Type B pancreatic cell (in vitro differentiated cells): ENCODE data around the gene RHPN2. TPM values are rescaled to one million over a fixed set of nuclear protein-coding genes. Genes with fewer than 3 reads are reported as not detected.
A peak's percentile ranks its signal among the peaks of the same experiment; 100 is the strongest.

Experiments
- DNase-seq: peaks from one replicate; pipeline ENCODE4 v3.0.0; 2021; ENCODE audit warnings: mixed read lengths; ENCODE audit not compliant: unreplicated experiment; ENCODE audit errors: extremely low spot score
- H3K27ac Mint-ChIP-seq: 2 replicates; pipeline ENCODE4 v1.8.0; 2021; ENCODE audit warnings: mild to moderate bottlenecking, mixed read lengths
- H3K27me3 Mint-ChIP-seq: 2 replicates; pipeline ENCODE4 v1.8.0; 2021; ENCODE audit warnings: mixed read lengths
- H3K36me3 Mint-ChIP-seq: 2 replicates; pipeline ENCODE4 v1.8.0; 2021; ENCODE audit warnings: mixed read lengths
- H3K4me1 Mint-ChIP-seq: one replicate; pipeline ENCODE4 v1.8.0; 2021; ENCODE audit warnings: mixed read lengths; ENCODE audit not compliant: unreplicated experiment
- H3K4me3 Mint-ChIP-seq: 2 replicates; pipeline ENCODE4 v1.8.0; 2021; ENCODE audit warnings: mild to moderate bottlenecking, mixed read lengths
- H3K9me3 Mint-ChIP-seq: 2 replicates; pipeline ENCODE4 v1.8.0; 2021; ENCODE audit warnings: mixed read lengths
- total RNA-seq: library from RNA; stranded (reverse); gene quantifications from 2 replicates; pipeline ENCODE4 v1.2.1, GENCODE V29; 2021; ENCODE audit warnings: low replicate concordance
- TF ChIP-seq, protein P1 (sequence below): fragments of 200-600 bp; sonication (generic); conservative IDR thresholded peaks from 2 replicates; pipeline ENCODE4 v1.5.0; 2021; ENCODE audit warnings: antibody characterized with exemption, mild to moderate bottlenecking

RHPN2 gene
- total RNA-seq, 1 donor from 2014 or later, result 31.6 TPM

DNA sequence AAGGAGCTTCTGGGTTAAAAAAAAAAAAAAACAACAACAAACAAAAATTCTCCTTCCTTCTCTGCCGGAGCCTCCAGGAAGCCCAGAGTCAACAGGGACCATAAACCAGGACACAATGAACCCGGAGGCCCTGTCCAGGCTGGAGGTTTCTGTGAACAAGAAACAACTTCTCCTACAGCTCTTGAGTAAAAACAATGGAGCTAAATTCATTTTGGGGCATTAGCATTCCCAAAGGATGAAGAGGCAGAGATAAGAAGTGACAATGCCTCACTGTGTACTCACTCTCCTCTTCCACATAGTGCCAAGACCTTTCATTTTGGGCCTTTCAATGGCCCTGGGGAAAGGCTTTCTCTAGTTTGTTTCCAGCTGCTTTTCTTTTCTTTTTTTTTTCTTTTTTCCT lies 9.0 kb downstream of the RHPN2 start:
- Mint-ChIP-seq H3K36me3 (peaks cover 11% of the 10 kb centered on the region), H3K27me3 (peaks cover 8% of the 10 kb centered on the region), H3K4me3 (no peak overlapping the region), H3K27ac (peak overlapping the region; percentile 84), H3K9me3 (no peaks in the 10 kb centered on the region), H3K4me1 (peaks cover 14% of the 10 kb centered on the region)
- no peak for DNase-seq
- TF ChIP-seq, protein P1, sequence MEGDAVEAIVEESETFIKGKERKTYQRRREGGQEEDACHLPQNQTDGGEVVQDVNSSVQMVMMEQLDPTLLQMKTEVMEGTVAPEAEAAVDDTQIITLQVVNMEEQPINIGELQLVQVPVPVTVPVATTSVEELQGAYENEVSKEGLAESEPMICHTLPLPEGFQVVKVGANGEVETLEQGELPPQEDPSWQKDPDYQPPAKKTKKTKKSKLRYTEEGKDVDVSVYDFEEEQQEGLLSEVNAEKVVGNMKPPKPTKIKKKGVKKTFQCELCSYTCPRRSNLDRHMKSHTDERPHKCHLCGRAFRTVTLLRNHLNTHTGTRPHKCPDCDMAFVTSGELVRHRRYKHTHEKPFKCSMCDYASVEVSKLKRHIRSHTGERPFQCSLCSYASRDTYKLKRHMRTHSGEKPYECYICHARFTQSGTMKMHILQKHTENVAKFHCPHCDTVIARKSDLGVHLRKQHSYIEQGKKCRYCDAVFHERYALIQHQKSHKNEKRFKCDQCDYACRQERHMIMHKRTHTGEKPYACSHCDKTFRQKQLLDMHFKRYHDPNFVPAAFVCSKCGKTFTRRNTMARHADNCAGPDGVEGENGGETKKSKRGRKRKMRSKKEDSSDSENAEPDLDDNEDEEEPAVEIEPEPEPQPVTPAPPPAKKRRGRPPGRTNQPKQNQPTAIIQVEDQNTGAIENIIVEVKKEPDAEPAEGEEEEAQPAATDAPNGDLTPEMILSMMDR, result no peak

DNA sequence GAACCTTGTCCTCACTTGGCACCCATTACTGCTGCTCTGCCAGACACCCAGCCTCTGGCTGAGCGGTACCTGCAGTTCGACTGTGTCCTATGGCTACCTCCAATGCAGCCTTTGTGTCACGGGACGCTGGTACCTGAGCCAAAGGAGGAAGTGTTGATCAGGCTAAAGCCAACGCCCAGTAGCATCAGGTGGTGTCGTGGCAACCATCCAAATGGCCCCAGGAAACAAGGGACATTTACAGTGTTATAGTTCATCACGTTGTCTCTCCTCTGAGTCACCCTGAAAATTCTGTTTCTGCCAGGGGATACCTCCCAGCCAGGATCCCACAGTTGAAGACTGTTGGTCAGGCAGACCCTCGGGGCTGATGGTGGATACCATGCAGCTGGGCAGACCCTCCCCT lies 10.1 kb downstream of the RHPN2 start:
- TF ChIP-seq, protein P1, result no peak
- peak overlapping the region; percentile 84 for H3K27ac Mint-ChIP-seq
- no peak overlapping the region for H3K4me3 Mint-ChIP-seq
- H3K36me3 Mint-ChIP-seq, result peaks cover 11% of the 10 kb centered on the region
- no peak for DNase-seq
- peaks cover 3% of the 10 kb centered on the region for H3K27me3 Mint-ChIP-seq
- H3K4me1 Mint-ChIP-seq, result peaks cover 13% of the 10 kb centered on the region
- no peaks in the 10 kb centered on the region for H3K9me3 Mint-ChIP-seq

DNA sequence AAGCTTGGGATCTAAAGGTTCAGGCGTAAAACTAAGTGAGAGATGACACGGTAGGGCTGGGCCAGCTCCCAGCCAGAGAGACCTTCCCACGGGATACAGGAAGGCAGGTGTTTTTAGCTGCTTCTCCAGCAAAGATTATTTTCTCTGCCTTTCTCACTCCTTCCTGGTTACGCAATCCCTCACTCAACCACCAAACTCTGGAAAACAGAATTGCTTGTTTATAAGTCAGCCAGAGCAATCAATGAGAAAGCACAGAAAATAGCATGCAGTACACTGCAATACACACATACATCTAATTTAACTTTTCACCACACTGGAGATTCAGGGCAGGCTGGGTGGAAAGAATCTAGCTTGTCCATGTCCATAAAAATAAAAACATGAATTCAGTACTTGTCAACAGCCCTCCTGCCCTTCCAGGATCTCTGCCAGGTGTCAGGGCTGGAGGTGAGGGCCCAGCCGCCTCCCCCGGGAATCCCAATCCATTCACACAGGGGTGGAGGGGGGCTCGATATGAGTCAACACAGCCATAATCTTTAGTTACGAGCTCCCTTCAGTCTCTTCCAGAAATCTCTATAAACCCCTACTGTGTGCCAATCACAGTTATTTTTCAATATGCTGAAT lies 12.2 kb downstream of the RHPN2 start:
- H3K36me3 Mint-ChIP-seq, result peaks cover 11% of the 10 kb centered on the region
- no peaks in the 10 kb centered on the region for H3K27me3 Mint-ChIP-seq
- peak overlapping the region; percentile 27 for H3K4me3 Mint-ChIP-seq
- H3K27ac Mint-ChIP-seq, result peak overlapping the region; percentile 87
- no peak for DNase-seq
- no peaks in the 10 kb centered on the region for H3K9me3 Mint-ChIP-seq
- TF ChIP-seq, protein P1, result no peak
- peaks cover 19% of the 10 kb centered on the region for H3K4me1 Mint-ChIP-seq

DNA sequence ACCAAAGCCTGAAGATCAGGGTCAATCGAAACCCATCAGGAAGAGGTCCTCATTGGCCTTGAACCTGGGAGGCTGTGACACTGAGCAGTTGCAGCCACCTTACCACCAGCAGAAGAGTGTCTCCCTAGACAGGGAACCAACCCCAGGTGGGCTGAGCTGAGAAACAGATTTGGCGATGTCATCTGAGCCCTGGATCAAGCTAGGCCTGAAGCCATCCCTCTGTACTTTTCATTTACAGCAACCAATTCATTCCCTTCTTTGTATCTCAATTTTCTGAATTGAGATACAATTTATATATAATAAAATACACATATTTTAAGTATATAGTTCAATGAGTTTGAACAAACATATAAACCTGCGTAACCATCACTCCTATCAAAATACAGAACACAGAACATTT lies 14.6 kb downstream of the RHPN2 start:
- DNase-seq, result no peak
- H3K9me3 Mint-ChIP-seq, result peaks cover 4% of the 10 kb centered on the region
- peaks cover 19% of the 10 kb centered on the region for H3K4me1 Mint-ChIP-seq
- H3K27me3 Mint-ChIP-seq, result no peaks in the 10 kb centered on the region
- H3K4me3 Mint-ChIP-seq, result peak overlapping the region; percentile 0
- TF ChIP-seq, protein P1, result no peak
- peak overlapping the region; percentile 98 for H3K27ac Mint-ChIP-seq
- H3K36me3 Mint-ChIP-seq, result peaks cover 21% of the 10 kb centered on the region

DNA sequence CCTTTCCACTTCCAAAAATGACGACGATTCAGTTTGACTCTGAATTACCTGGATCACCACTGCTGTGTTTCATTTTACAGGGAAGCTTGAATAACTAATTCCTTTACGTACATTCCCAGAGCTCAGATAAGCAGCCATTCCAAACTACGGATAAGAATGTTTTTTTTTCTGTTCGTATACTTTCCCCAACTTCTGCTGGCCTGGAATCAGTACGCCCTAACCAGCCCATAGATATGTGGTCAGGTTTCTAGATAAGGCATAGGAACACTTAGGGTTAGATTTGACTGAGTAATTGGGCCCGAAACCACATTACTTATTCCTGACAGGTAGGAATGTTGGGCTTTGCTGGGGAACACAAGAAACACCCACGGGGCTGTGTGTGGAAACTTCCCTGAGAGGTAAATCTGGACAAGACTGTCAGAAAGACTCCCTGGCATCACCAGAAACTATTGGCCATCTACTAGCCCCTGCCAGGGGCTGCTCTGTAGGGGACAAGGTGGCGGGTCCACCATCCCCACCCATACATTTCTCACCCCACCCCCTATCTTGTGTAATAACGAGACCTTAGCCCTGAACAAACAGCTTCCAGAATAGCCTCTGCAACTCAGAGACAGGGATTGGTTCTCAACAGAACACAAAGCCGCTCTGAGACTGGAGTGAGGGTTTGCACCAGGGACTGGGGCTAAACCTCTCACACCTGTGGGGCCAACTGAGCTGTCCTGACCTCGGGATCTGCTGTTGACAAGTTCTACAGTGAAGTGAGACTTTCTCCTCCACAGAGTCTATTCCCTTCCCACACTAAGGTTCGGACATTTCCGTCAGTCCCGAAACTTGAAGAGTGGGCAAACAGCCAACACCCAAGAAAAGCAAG lies 15.6 kb downstream of the RHPN2 start:
- no peaks in the 10 kb centered on the region for H3K27me3 Mint-ChIP-seq
- H3K9me3 Mint-ChIP-seq, result peaks cover 4% of the 10 kb centered on the region
- TF ChIP-seq, protein P1, result no peak
- no peak for DNase-seq
- H3K36me3 Mint-ChIP-seq, result peaks cover 21% of the 10 kb centered on the region
- peak overlapping the region; percentile 98 for H3K27ac Mint-ChIP-seq
- peak overlapping the region; percentile 83 for H3K4me3 Mint-ChIP-seq
- H3K4me1 Mint-ChIP-seq, result peaks cover 19% of the 10 kb centered on the region
